Measurements from ENCODE around the gene NSUN5. TPM values are rescaled to one million over a fixed set of nuclear protein-coding genes. Genes with fewer than 3 reads are reported as not detected.
"Not testable (repeated sequence)": the region's sequence is repeated elsewhere in the genome, so short reads cannot be mapped to it uniquely, and the experiment has no call there.

The NSUN5 gene
- polyA plus RNA-seq, 1 donor (not counting 4 experiments of a cell fraction or from before 2014, with no cell fraction given) = 16.8 TPM

DNA sequence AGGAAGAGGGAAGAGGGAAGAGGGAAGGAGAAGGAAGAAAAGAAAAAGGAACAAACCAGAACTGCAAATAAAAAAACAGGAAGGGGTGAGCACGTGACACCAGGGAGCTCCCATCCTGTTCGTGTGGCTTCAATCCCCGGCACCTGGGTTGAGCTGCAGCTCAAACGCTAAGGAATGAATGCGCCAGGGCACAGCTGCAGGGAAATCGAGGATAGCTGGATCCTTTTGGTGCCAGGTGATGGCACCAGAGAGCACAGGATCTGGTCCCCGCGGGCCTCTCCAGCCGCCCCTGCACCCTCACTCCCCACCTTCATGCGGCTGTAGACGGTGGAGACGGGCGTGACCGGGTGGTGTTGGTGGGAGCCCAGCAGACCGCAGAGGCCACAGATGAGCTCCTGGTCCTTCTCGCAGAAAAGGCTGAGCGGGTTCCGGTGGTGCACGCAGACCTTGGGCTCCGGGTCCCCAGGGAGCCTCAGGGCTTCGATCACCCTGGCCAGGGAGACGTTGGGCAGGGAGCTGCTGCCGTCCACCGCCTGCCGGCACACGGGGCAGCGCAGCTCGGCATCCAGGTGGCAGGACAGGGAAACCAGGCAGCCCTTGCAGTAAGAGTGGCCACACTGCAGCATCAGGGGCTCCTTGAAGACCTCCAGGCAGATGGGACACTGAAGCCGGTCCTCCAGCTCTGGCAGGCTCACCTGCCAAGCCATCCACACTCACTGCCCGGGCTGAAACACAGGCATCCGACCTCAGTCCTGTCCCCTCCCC lies 15.6 kb upstream of the NSUN5 start:
- H3K9ac ChIP-seq (ENCODE audit: control insufficient read depth, extremely low read depth, insufficient read depth, low read length); H3K4me3 ChIP-seq (ENCODE audit: control insufficient read depth in 2 of 3, extremely low read depth in 1 of 3, insufficient read depth in 2 of 3, low read depth in 1 of 3, low read length in 3 of 3); H3K4me2 ChIP-seq (ENCODE audit: control insufficient read depth, extremely low read depth, insufficient read depth, low read depth, low read length); dilution Hi-C loops (cut with MboI; ENCODE audit: extremely low pct_ligation_motif_present, low sequenced_read_pairs); H3K9me3 ChIP-seq (ENCODE audit: control insufficient read depth, low read depth, low read length); H3K27ac ChIP-seq (ENCODE audit: control insufficient read depth, insufficient read depth, low read length); FAIRE-seq; H3K27me3 ChIP-seq (ENCODE audit: control insufficient read depth, extremely low read depth, insufficient read depth, low read length); H2AFZ ChIP-seq (ENCODE audit: control insufficient read depth, low read length); H3K4me1 ChIP-seq (ENCODE audit: control insufficient read depth, extremely low read depth, insufficient read depth, low read length); H3K79me2 ChIP-seq (ENCODE audit: control insufficient read depth, insufficient read depth, low read length); H3K36me3 ChIP-seq (ENCODE audit: control insufficient read depth in 2 of 2, extremely low read depth in 1 of 2, insufficient read depth in 2 of 2, low read length in 2 of 2); H3K9me1 ChIP-seq (ENCODE audit: control insufficient read depth, extremely low read depth, insufficient read depth, low read length); H4K20me1 ChIP-seq (ENCODE audit: control insufficient read depth, extremely low read depth, insufficient read depth, low read length): not testable (repeated sequence)
- DNase-seq (ENCODE audit: low read depth, low spot score) = peak; percentile 2
- peak; percentile 34 to 78 (median 75) for TF ChIP-seq CTCF (optimal IDR thresholded peaks at IDR 0.05 in 1 of 3, IDR thresholded peaks at IDR 0.05 in 1 of 3, conservative IDR thresholded peaks at IDR 0.05 in 1 of 3; ENCODE audit: extremely low read depth in 1 of 3, insufficient read depth in 2 of 3, low read length in 3 of 3)

- H3K27me3 ChIP-seq (ENCODE audit: control insufficient read depth, extremely low read depth, insufficient read depth, low read length); H3K9ac ChIP-seq (ENCODE audit: control insufficient read depth, extremely low read depth, insufficient read depth, low read length); H3K27ac ChIP-seq (ENCODE audit: control insufficient read depth, insufficient read depth, low read length); H4K20me1 ChIP-seq (ENCODE audit: control insufficient read depth, extremely low read depth, insufficient read depth, low read length); dilution Hi-C loops (cut with MboI; ENCODE audit: extremely low pct_ligation_motif_present, low sequenced_read_pairs); FAIRE-seq; DNase-seq (ENCODE audit: low read depth, low spot score); H3K9me3 ChIP-seq (ENCODE audit: control insufficient read depth, low read depth, low read length); H2AFZ ChIP-seq (ENCODE audit: control insufficient read depth, low read length); H3K4me3 ChIP-seq (ENCODE audit: control insufficient read depth in 2 of 3, extremely low read depth in 1 of 3, insufficient read depth in 2 of 3, low read depth in 1 of 3, low read length in 3 of 3); H3K36me3 ChIP-seq (ENCODE audit: control insufficient read depth in 2 of 2, extremely low read depth in 1 of 2, insufficient read depth in 2 of 2, low read length in 2 of 2); H3K4me2 ChIP-seq (ENCODE audit: control insufficient read depth, extremely low read depth, insufficient read depth, low read depth, low read length); H3K9me1 ChIP-seq (ENCODE audit: control insufficient read depth, extremely low read depth, insufficient read depth, low read length); H3K4me1 ChIP-seq (ENCODE audit: control insufficient read depth, extremely low read depth, insufficient read depth, low read length); H3K79me2 ChIP-seq (ENCODE audit: control insufficient read depth, insufficient read depth, low read length): not testable (repeated sequence)
Measured at GRCh38 chr7:73323434-73324080, 14.9 kb upstream of the NSUN5 start.

- DNase-seq (ENCODE audit: low read depth, low spot score); H3K9me3 ChIP-seq (ENCODE audit: control insufficient read depth, low read depth, low read length); H2AFZ ChIP-seq (ENCODE audit: control insufficient read depth, low read length); dilution Hi-C loops (cut with MboI; ENCODE audit: extremely low pct_ligation_motif_present, low sequenced_read_pairs); H3K27me3 ChIP-seq (ENCODE audit: control insufficient read depth, extremely low read depth, insufficient read depth, low read length); H3K4me3 ChIP-seq (ENCODE audit: control insufficient read depth in 2 of 3, extremely low read depth in 1 of 3, insufficient read depth in 2 of 3, low read depth in 1 of 3, low read length in 3 of 3); FAIRE-seq; H3K27ac ChIP-seq (ENCODE audit: control insufficient read depth, insufficient read depth, low read length); H4K20me1 ChIP-seq (ENCODE audit: control insufficient read depth, extremely low read depth, insufficient read depth, low read length); H3K79me2 ChIP-seq (ENCODE audit: control insufficient read depth, insufficient read depth, low read length); H3K4me1 ChIP-seq (ENCODE audit: control insufficient read depth, extremely low read depth, insufficient read depth, low read length); H3K4me2 ChIP-seq (ENCODE audit: control insufficient read depth, extremely low read depth, insufficient read depth, low read depth, low read length); H3K9ac ChIP-seq (ENCODE audit: control insufficient read depth, extremely low read depth, insufficient read depth, low read length); H3K36me3 ChIP-seq (ENCODE audit: control insufficient read depth in 2 of 2, extremely low read depth in 1 of 2, insufficient read depth in 2 of 2, low read length in 2 of 2); H3K9me1 ChIP-seq (ENCODE audit: control insufficient read depth, extremely low read depth, insufficient read depth, low read length): not testable (repeated sequence)
Measured at GRCh38 chr7:73320009-73320408, 11.4 kb upstream of the NSUN5 start.

DNA sequence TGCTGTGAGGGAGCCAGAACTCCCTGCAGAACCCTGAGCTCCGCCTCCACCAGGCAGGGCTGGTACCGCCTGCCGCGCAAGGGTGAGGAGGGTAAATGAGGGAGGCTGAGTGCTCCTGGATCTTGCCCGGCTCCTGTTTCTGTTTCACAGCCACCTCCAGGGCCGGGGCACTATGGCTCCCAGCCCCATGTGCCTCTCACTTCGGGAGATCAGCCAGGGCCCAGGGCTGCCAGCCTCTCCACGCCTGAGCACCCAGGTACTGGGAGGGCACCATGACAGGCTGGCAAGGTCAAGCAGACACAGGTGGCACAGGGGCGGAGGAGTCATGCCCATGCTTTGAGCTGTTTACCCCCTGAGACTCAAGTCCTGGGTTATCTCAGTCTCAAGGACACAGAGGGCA lies 10.9 kb upstream of the NSUN5 start:
- H3K4me3 ChIP-seq (ENCODE audit: control insufficient read depth in 2 of 3, extremely low read depth in 1 of 3, insufficient read depth in 2 of 3, low read depth in 1 of 3, low read length in 3 of 3); H3K4me1 ChIP-seq (ENCODE audit: control insufficient read depth, extremely low read depth, insufficient read depth, low read length); H3K27me3 ChIP-seq (ENCODE audit: control insufficient read depth, extremely low read depth, insufficient read depth, low read length); H4K20me1 ChIP-seq (ENCODE audit: control insufficient read depth, extremely low read depth, insufficient read depth, low read length); FAIRE-seq; H3K36me3 ChIP-seq (ENCODE audit: control insufficient read depth in 2 of 2, extremely low read depth in 1 of 2, insufficient read depth in 2 of 2, low read length in 2 of 2); H3K27ac ChIP-seq (ENCODE audit: control insufficient read depth, insufficient read depth, low read length); H3K4me2 ChIP-seq (ENCODE audit: control insufficient read depth, extremely low read depth, insufficient read depth, low read depth, low read length); dilution Hi-C loops (cut with MboI; ENCODE audit: extremely low pct_ligation_motif_present, low sequenced_read_pairs); H2AFZ ChIP-seq (ENCODE audit: control insufficient read depth, low read length); H3K9me1 ChIP-seq (ENCODE audit: control insufficient read depth, extremely low read depth, insufficient read depth, low read length); H3K9me3 ChIP-seq (ENCODE audit: control insufficient read depth, low read depth, low read length); DNase-seq (ENCODE audit: low read depth, low spot score); H3K9ac ChIP-seq (ENCODE audit: control insufficient read depth, extremely low read depth, insufficient read depth, low read length); H3K79me2 ChIP-seq (ENCODE audit: control insufficient read depth, insufficient read depth, low read length): not testable (repeated sequence)
